Fibroblast of lung (primary cell): ENCODE measurements around the gene MSGN1. TPM values are rescaled to one million over a fixed set of nuclear protein-coding genes. Genes with fewer than 3 reads are reported as not detected.

Experiments
- DNase-seq, 2 donors: peaks; one replicate each; pipeline versions ENCODE4 v3.0.0 to v3.0.0-alpha.2; 2010; ENCODE audit warnings: low read depth in 2 of 2
- H2AFZ ChIP-seq: 2 replicates; pipeline ENCODE4 v1.5.1; 2012; ENCODE audit warnings: low read length, control low read depth, inconsistent platforms
- H3K27ac ChIP-seq: 2 replicates; pipeline ENCODE4 v1.5.1; 2011; ENCODE audit warnings: low read length, control low read depth; ENCODE audit not compliant: insufficient read depth
- H3K27me3 ChIP-seq: 2 replicates; pipeline ENCODE4 v1.5.1; 2011; ENCODE audit warnings: mild to moderate bottlenecking, low read length; ENCODE audit not compliant: control insufficient read depth, insufficient read depth
- H3K36me3 ChIP-seq: 2 replicates; pipeline ENCODE4 v1.5.1; 2011; ENCODE audit warnings: low read length; ENCODE audit not compliant: control insufficient read depth, insufficient read depth
- H3K4me1 ChIP-seq: 2 replicates; pipeline ENCODE4 v1.5.1; 2011; ENCODE audit warnings: low read length; ENCODE audit not compliant: control insufficient read depth, insufficient read depth; ENCODE audit errors: extremely low read depth
- H3K4me2 ChIP-seq: 2 replicates; pipeline ENCODE4 v1.5.1; 2011; ENCODE audit warnings: low read length, control low read depth; ENCODE audit not compliant: insufficient read depth; ENCODE audit errors: extremely low read depth
- H3K4me3 ChIP-seq, 4 experiments: fragments of 200-600 bp in 1 of 4; sonication (generic) in 1 of 4; replicated peaks in 1 of 4; 2 replicates each; pipeline ENCODE4 v1.5.1; 2011 to 2016; ENCODE audit warnings: low read length in 4 of 4, low read depth in 3 of 4, mild to moderate bottlenecking in 3 of 4, control low read depth in 2 of 4, inconsistent platforms in 1 of 4, mixed read lengths in 1 of 4; ENCODE audit not compliant: insufficient read depth in 1 of 4; ENCODE audit errors: control extremely low read depth in 1 of 4
- H3K79me2 ChIP-seq: 2 replicates; pipeline ENCODE4 v1.5.1; 2012; ENCODE audit warnings: mild to moderate bottlenecking, low read length, inconsistent platforms; ENCODE audit not compliant: control insufficient read depth, insufficient read depth
- H3K9ac ChIP-seq: 2 replicates; pipeline ENCODE4 v1.5.1; 2011; ENCODE audit warnings: mild to moderate bottlenecking, low read length, control low read depth; ENCODE audit not compliant: insufficient read depth
- H3K9me3 ChIP-seq: 2 replicates; pipeline ENCODE4 v1.5.1; 2012; ENCODE audit warnings: low read depth, low read length; ENCODE audit not compliant: control insufficient read depth, insufficient read depth
- H4K20me1 ChIP-seq: 2 replicates; pipeline ENCODE4 v1.5.1; 2011; ENCODE audit warnings: low read length; ENCODE audit not compliant: control insufficient read depth, insufficient read depth; ENCODE audit errors: extremely low read depth
- CTCF ChIP-seq, 2 donors: IDR thresholded peaks in 1 of 2; conservative IDR thresholded peaks in 1 of 2; 1 replicate in 1 of 2; 2 replicates in 1 of 2; pipeline ENCODE4 v1.5.1; 2011 to 2012; ENCODE audit warnings: low read length in 2 of 2, control low read depth in 1 of 2, inconsistent platforms in 1 of 2, low read depth in 1 of 2, mild to moderate bottlenecking in 1 of 2
- EZH2 ChIP-seq: IDR thresholded peaks from 2 replicates; pipeline ENCODE4 v1.5.1; 2012; ENCODE audit warnings: low read length, control low read depth, mild to moderate bottlenecking; ENCODE audit errors: missing control alignments
- polyA plus RNA-seq, 2 donors: library from polyadenylated mRNA; depleted of rRNA in 1 of 2; stranded (reverse) in 1 of 2; unstranded in 1 of 2; fragments of >200 nt; gene quantifications; 2 replicates each; pipeline ENCODE4 v1.2.1, GENCODE V29; 2011 to 2012; ENCODE audit warnings: missing spikeins in 1 of 2
- total RNA-seq: library from RNA; depleted of rRNA; stranded (reverse); fragments of >200 nt; gene quantifications from 2 replicates; pipeline ENCODE4 v1.2.1, GENCODE V29; 2014

MSGN1 gene
- total and polyA plus RNA-seq, 2 donors (not counting 1 experiment from before 2014, with no cell fraction given) = not detected

- Histone ChIP-seq H3K4me3 (no peak overlapping the region), H3K27ac (no peak overlapping the region), H3K4me2 (no peak overlapping the region), H3K79me2 (no peaks in the 10 kb centered on the region), H2AFZ (no peak overlapping the region), H4K20me1 (no peaks in the 10 kb centered on the region), H3K27me3 (no peaks in the 10 kb centered on the region), H3K9ac (no peak overlapping the region), H3K4me1 (no peaks in the 10 kb centered on the region), H3K36me3 (no peaks in the 10 kb centered on the region), H3K9me3 (no peaks in the 10 kb centered on the region)
- no peak for TF ChIP-seq EZH2
- no peak for TF ChIP-seq CTCF (conservative IDR thresholded peaks at IDR 0.05 in 1 of 2, IDR thresholded peaks at IDR 0.05 in 1 of 2; ENCODE audit: low read depth in 1 of 2, low read length in 2 of 2)
- no peak for DNase-seq
Measured at GRCh38 chr2:17845806-17846205, 29.5 kb downstream of the MSGN1 start.

DNA sequence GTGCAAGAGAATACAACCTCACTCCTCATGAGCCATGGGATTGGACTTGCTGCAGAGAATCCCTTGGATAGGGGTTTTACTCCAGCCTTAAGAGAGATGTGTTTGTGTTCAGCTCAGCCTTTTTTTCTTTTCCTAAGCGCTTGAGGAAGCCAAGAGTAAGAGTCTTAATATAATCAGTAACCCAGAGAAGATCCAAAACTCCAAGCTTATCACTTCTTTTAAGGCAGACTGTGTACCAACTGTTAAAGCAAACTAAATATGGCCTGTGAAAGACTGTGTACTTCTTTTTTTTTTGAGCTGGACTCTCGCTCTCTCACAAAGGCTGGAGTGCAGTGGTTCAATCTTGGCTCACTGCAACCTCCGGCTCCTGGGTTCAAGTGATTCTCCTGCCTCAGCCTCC lies 30.4 kb downstream of the MSGN1 start:
- Histone ChIP-seq H3K79me2 (no peaks in the 10 kb centered on the region), H2AFZ (no peak overlapping the region), H3K27ac (no peak overlapping the region), H3K27me3 (no peaks in the 10 kb centered on the region), H3K4me2 (no peak overlapping the region), H3K9ac (no peak overlapping the region), H3K9me3 (no peaks in the 10 kb centered on the region), H4K20me1 (no peaks in the 10 kb centered on the region), H3K4me1 (no peaks in the 10 kb centered on the region), H3K36me3 (no peaks in the 10 kb centered on the region), H3K4me3 (no peak overlapping the region)
- DNase-seq = no peak
- no peak for TF ChIP-seq CTCF (conservative IDR thresholded peaks at IDR 0.05 in 1 of 2, IDR thresholded peaks at IDR 0.05 in 1 of 2; ENCODE audit: low read depth in 1 of 2, low read length in 2 of 2)

DNA sequence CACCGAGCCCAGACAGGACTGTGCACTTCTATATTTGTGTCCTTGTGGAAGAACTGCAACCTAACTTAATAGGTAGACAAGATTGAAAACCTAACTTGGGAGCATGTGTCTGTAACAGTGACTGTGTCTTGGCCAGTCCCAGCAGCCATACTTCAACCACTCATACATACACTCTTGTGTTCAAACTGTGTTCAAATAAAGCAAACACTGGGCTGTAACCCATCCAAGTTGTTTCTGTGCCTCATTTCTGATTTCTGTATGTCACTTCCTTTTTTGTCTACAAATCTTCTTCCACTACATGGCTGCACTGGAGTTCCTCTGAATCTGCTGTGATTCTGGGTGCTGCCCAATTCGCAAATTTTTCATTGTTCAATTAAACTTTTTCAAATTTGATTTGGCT lies 31.0 kb downstream of the MSGN1 start:
- no peak for DNase-seq
- no peak overlapping the region for H3K27ac ChIP-seq
- no peak overlapping the region for H3K9ac ChIP-seq
- H3K4me2 ChIP-seq = no peak overlapping the region
- H3K9me3 ChIP-seq = no peaks in the 10 kb centered on the region
- no peaks in the 10 kb centered on the region for H3K4me1 ChIP-seq
- no peaks in the 10 kb centered on the region for H3K79me2 ChIP-seq
- TF ChIP-seq CTCF (conservative IDR thresholded peaks at IDR 0.05 in 1 of 2, IDR thresholded peaks at IDR 0.05 in 1 of 2; ENCODE audit: low read depth in 1 of 2, low read length in 2 of 2) (no peak), EZH2 (no peak)
- H4K20me1 ChIP-seq = no peaks in the 10 kb centered on the region
- no peak overlapping the region for H3K4me3 ChIP-seq
- no peaks in the 10 kb centered on the region for H3K36me3 ChIP-seq
- H3K27me3 ChIP-seq = no peaks in the 10 kb centered on the region
- H2AFZ ChIP-seq = no peak overlapping the region
